Endothelial cell of umbilical vein (primary cell): ENCODE data around the gene AP3M1. TPM values are rescaled to one million over a fixed set of nuclear protein-coding genes. Genes with fewer than 3 reads are reported as not detected.

Source experiments
- BruUV-seq: library from RNA; stranded (reverse); fragments of 400-500 nt; replicated peaks from 2 replicates; lab custom pipeline; 2021; lab: Mats Ljungman, UMichigan
- CTCF ChIA-PET: fragments of 300-600, 350-600 bp; sonication (Branson Sonifier 250); formaldehyde crosslinking; loops from one replicate; lab custom pipeline; 2021; ENCODE audit warnings: antibody characterized with exemption, inconsistent platforms; lab: Charles Lee
- POLR2A ChIA-PET: fragments of 300-600, 350-600 bp; sonication (Branson Sonifier 250); formaldehyde crosslinking; loops from one replicate; lab custom pipeline; 2021; ENCODE audit warnings: antibody characterized with exemption, inconsistent platforms; lab: Charles Lee
- DNase-seq: peaks from one replicate; pipeline ENCODE4 v3.0.0-alpha.2; 2011; ENCODE audit warnings: low read depth, low spot score
- FAIRE-seq: peaks from 2 replicates; lab custom pipeline; 2011; peaks lifted over from hg19 to GRCh38; lab: Jason Lieb, UNC
- H2AFZ ChIP-seq: 2 replicates; pipeline ENCODE4 v1.6.0; 2012; ENCODE audit warnings: low read depth, low read length, control low read depth, inconsistent platforms
- H3K27ac ChIP-seq: 2 replicates; pipeline ENCODE4 v1.5.1; 2011; ENCODE audit warnings: low read depth, mild to moderate bottlenecking, control low read depth, low read length, moderate library complexity; ENCODE audit not compliant: insufficient read depth
- H3K27me3 ChIP-seq, 2 experiments: 2 replicates each; pipeline versions ENCODE4 v1.6.0 to v1.6.1; 2011; ENCODE audit warnings: low read length in 2 of 2, mixed read lengths in 1 of 2; ENCODE audit not compliant: control insufficient read depth in 2 of 2, insufficient read depth in 2 of 2
- H3K36me3 ChIP-seq, 2 experiments: 2 replicates in 1 of 2; 3 replicates in 1 of 2; pipeline ENCODE4 v1.5.1; 2011; ENCODE audit warnings: low read length in 2 of 2, mild to moderate bottlenecking in 1 of 2, moderate library complexity in 1 of 2; ENCODE audit not compliant: control insufficient read depth in 2 of 2, insufficient read depth in 2 of 2; ENCODE audit errors: extremely low read depth in 1 of 2
- H3K4me1 ChIP-seq: 3 replicates; pipeline ENCODE4 v1.5.1; 2011; ENCODE audit warnings: mild to moderate bottlenecking, low read length; ENCODE audit not compliant: control insufficient read depth, insufficient read depth; ENCODE audit errors: extremely low read depth
- H3K4me2 ChIP-seq: 2 replicates; pipeline ENCODE4 v1.6.1; 2011; ENCODE audit warnings: low read length, control low read depth, mixed read lengths; ENCODE audit not compliant: insufficient read depth
- H3K4me3 ChIP-seq, 3 experiments: fragments of 200-600 bp in 1 of 3; sonication (generic), shearing (Covaris generic) in 1 of 3; replicated peaks in 1 of 3; 2 replicates each; pipeline ENCODE4 v1.5.1; 2011 to 2016; ENCODE audit warnings: control low read depth in 3 of 3, low read length in 3 of 3, mild to moderate bottlenecking in 2 of 3, inconsistent platforms in 1 of 3, low read depth in 1 of 3, moderate library complexity in 1 of 3; ENCODE audit not compliant: insufficient read depth in 1 of 3
- H3K79me2 ChIP-seq: 2 replicates; pipeline ENCODE4 v1.6.0; 2012; ENCODE audit warnings: low read length, inconsistent platforms; ENCODE audit not compliant: control insufficient read depth, insufficient read depth
- H3K9ac ChIP-seq: replicated peaks from 2 replicates; pipeline ENCODE3; 2011; ENCODE audit warnings: low read length, control low read depth; ENCODE audit not compliant: insufficient read depth; ENCODE audit errors: extremely low read depth
- H3K9me1 ChIP-seq: replicated peaks from 3 replicates; pipeline ENCODE4 v1.6.0; 2011; ENCODE audit warnings: mild to moderate bottlenecking, low read length; ENCODE audit not compliant: control insufficient read depth, insufficient read depth; ENCODE audit errors: extremely low read depth
- H3K9me3 ChIP-seq: replicated peaks from 2 replicates; pipeline ENCODE4 v1.5.1; 2012; ENCODE audit warnings: low read length, inconsistent platforms; ENCODE audit not compliant: control insufficient read depth, insufficient read depth
- H4K20me1 ChIP-seq: replicated peaks from 2 replicates; pipeline ENCODE3; 2011; ENCODE audit warnings: mild to moderate bottlenecking, low read length; ENCODE audit not compliant: control insufficient read depth, insufficient read depth; ENCODE audit errors: extremely low read depth
- CTCF ChIP-seq, 2 donors: IDR thresholded peaks; 1 replicate in 1 of 2; 2 replicates in 1 of 2; pipeline ENCODE4 v1.5.1; 2011; ENCODE audit warnings: low read length in 2 of 2, mild to moderate bottlenecking in 2 of 2, moderate library complexity in 2 of 2, control low read depth in 1 of 2, inconsistent platforms in 1 of 2, low read depth in 1 of 2; ENCODE audit not compliant: insufficient read depth in 1 of 2; ENCODE audit errors: extremely low read depth in 1 of 2
- EZH2 ChIP-seq: IDR thresholded peaks from 2 replicates; pipeline ENCODE4 v1.6.1; 2012; ENCODE audit warnings: borderline replicate concordance, low read depth, mild to moderate bottlenecking, moderate library complexity, low read length, inconsistent platforms; ENCODE audit not compliant: severe bottlenecking
- FOS ChIP-seq: IDR thresholded peaks from 2 replicates; pipeline ENCODE4 v1.6.1; 2011; ENCODE audit warnings: mild to moderate bottlenecking, low read length, moderate library complexity, borderline replicate concordance; ENCODE audit not compliant: insufficient read depth
- GATA2 ChIP-seq: IDR thresholded peaks from 2 replicates; pipeline ENCODE4 v1.7.0; 2011; ENCODE audit warnings: low read depth, mild to moderate bottlenecking, moderate library complexity, mixed read lengths, low read length; ENCODE audit not compliant: insufficient read length, insufficient read depth
- JUN ChIP-seq: IDR thresholded peaks from 2 replicates; pipeline ENCODE4 v1.6.1; 2011; ENCODE audit warnings: borderline replicate concordance, low read depth; ENCODE audit not compliant: insufficient read length, insufficient read depth
- MAX ChIP-seq: IDR thresholded peaks from 2 replicates; pipeline ENCODE4 v1.6.1; 2011; ENCODE audit not compliant: insufficient read depth, insufficient read length
- MYC ChIP-seq: IDR thresholded peaks from one replicate; pipeline ENCODE4 v1.6.1; 2011; ENCODE audit warnings: mild to moderate bottlenecking, low read depth, low read length
- POLR2A ChIP-seq: IDR thresholded peaks from 2 replicates; pipeline ENCODE4 v1.6.1; 2012; ENCODE audit warnings: low read depth, mild to moderate bottlenecking, control low read depth, low read length
- POLR2AphosphoS5 ChIP-seq: IDR thresholded peaks from 2 replicates; pipeline ENCODE4 v1.6.1; 2012; ENCODE audit warnings: low read depth, mild to moderate bottlenecking, control low read depth, low read length, moderate library complexity; ENCODE audit not compliant: insufficient read depth
- dilution Hi-C: fragments of 300-500 bp; cut with MboI; formaldehyde crosslinking; loops from one replicate; pipeline ENCODE4 v1.15.0; 2019; ENCODE audit warnings: low sequenced_read_pairs; ENCODE audit not compliant: extremely low pct_ligation_motif_present
- intact Hi-C: fragments of 100-400 bp; cut with micrococcal nuclease; formaldehyde crosslinking; loops from one replicate; pipeline ENCODE4 v1.10.0; 2022
- polyA plus RNA-seq, 4 experiments: library from polyadenylated mRNA; depleted of rRNA in 3 of 4; stranded (reverse) in 3 of 4; unstranded in 1 of 4; fragments of >200 nt; gene quantifications; 2 replicates each; pipeline versions ENCODE4 v1.2.1 to v1.2.3, GENCODE V29; 2011 to 2012; ENCODE audit warnings: missing spikeins in 1 of 4
- total RNA-seq: library from RNA; stranded (reverse); gene quantifications from 2 replicates; pipeline ENCODE4 v1.2.3, GENCODE V29; 2021

The AP3M1 gene
- total and polyA plus RNA-seq, 2 donors (not counting 3 experiments of a cell fraction or from before 2014, with no cell fraction given) = 34.0 to 58.8 TPM

GRCh38 chr10:74094231-74094630 is 56.4 kb downstream of the AP3M1 start:
- H3K9me1 ChIP-seq = no peaks in the 10 kb centered on the region
- dilution Hi-C loops = no loop called here
- DNase-seq = no peak
- H2AFZ ChIP-seq = no peak overlapping the region
- intact Hi-C loops = no loop called here
- H3K9me3 ChIP-seq = no peaks in the 10 kb centered on the region
- peaks cover 2% of the 10 kb centered on the region for H4K20me1 ChIP-seq
- TF ChIP-seq POLR2A = no peak
- no peak for TF ChIP-seq CTCF (IDR thresholded peaks at IDR 0.05; ENCODE audit: extremely low read depth in 1 of 2, insufficient read depth in 1 of 2, low read depth in 1 of 2, low read length in 2 of 2)
- TF ChIP-seq FOS = no peak
- TF ChIP-seq MAX = no peak
- TF ChIP-seq EZH2 = no peak
- no peak for TF ChIP-seq POLR2AphosphoS5
- TF ChIP-seq MYC = no peak
- no peak for TF ChIP-seq JUN
- TF ChIP-seq GATA2 = no peak
- no peak overlapping the region for H3K9ac ChIP-seq
- no peak for FAIRE-seq
- H3K4me3 ChIP-seq = no peak overlapping the region
- CTCF ChIA-PET = interaction anchor here (1.1 to 2.0 kb wide), 4 partner anchors 9 to 214 kb away, joined by 3 to 7 read pairs (median 3); no protein-coding TSS in a partner anchor
- no TSS peak for BruUV-seq
- H3K79me2 ChIP-seq = peaks cover 2% of the 10 kb centered on the region
- H3K4me1 ChIP-seq = no peaks in the 10 kb centered on the region
- peaks cover 39 to 43% of the 10 kb centered on the region in 2 experiments for H3K36me3 ChIP-seq
- POLR2A ChIA-PET = no interaction called here
- H3K27me3 ChIP-seq = no peaks in the 10 kb centered on the region
- no peak overlapping the region for H3K4me2 ChIP-seq
- H3K27ac ChIP-seq = no peak overlapping the region
